Measurements from ENCODE around the gene GSTP1. TPM values are rescaled to one million over a fixed set of nuclear protein-coding genes. Genes with fewer than 3 reads are reported as not detected.

GSTP1 gene
- total and polyA plus RNA-seq, 9 of the 15 experiments (the other 6 are each of a cell fraction or from before 2014, with no cell fraction given), result 592 to 2,150 (median 1,204) TPM

DNA sequence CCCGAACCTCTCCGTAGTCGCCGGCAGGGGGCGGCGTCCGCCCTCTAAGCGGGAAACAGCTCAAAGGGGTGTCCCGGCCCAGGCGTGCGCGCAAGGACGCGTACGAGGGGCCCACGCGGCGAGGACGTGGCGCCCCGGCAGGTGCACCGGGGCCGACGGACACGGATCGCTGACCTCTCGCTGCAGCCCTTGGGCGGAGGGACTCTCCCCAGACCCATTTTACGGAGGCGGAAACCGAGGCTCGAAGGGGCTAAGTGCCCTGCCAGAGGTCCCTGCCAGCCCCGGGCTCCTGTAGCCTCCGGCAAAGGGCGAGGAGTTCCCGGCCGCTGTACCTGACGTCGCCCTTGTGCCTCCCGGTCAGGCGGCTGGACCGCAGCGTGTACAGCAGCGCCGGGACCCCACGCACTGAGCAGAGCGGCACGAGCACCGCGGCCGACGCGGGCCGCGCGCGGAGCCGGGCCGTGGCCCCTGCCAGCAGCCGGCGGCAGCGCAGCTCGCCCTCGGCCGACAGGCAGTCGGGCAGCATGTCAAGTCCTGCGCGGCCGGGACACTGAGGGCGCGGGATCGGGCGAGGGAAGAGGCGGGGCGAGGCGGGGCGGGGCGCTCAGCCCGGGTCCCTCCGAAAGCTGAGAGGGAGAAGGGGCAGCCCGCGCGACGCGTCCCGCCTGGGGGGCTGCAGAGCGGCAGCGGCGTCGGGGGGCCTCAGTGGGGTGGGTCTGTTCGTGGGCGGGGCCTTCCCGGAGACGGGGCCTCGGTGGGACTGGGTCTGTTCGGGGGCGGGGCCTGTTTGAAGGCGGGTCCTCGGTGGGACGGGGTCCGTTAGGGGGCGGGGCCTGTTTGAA is 46.0 kb downstream of the GSTP1 start, which contains the start of gene NUDT8 (continued):
- TF ChIP-seq C11orf30 (IDR thresholded peaks at IDR 0.05; ENCODE audit: low read depth) (no peak), KAT2B (IDR thresholded peaks at IDR 0.05; ENCODE audit: low read depth, low read length) (no peak), EHMT2 (IDR thresholded peaks at IDR 0.05) (no peak), RNF2 (IDR thresholded peaks at IDR 0.05) (peak; percentile 81), KHSRP (IDR thresholded peaks at IDR 0.05) (no peak), SMARCA5 (IDR thresholded peaks at IDR 0.05) (peak; percentile 63; the same call in 1 of the 2 replicates), E2F3 (CRISPR knock-in tag; IDR thresholded peaks at IDR 0.05) (peak; percentile 85; the same call in 1 of the 2 replicates), IRF2 (CRISPR knock-in tag; IDR thresholded peaks at IDR 0.05) (no peak), ZNF24 (IDR thresholded peaks at IDR 0.05) (no peak; the same call in 1 of the 2 replicates), STAT5B (CRISPR knock-in tag; IDR thresholded peaks at IDR 0.05) (no peak), YBX1 (IDR thresholded peaks at IDR 0.05) (no peak), TCF3 (CRISPR knock-in tag; IDR thresholded peaks at IDR 0.05) (peak; percentile 20; the same call in 1 of the 2 replicates), HDAC8 (tag; IDR thresholded peaks at IDR 0.05) (peak; percentile 75), NR4A1 (CRISPR knock-in tag; IDR thresholded peaks at IDR 0.05) (no peak), NR4A1 (tag; IDR thresholded peaks at IDR 0.05) (peak; percentile 66; the same call in 1 of the 2 replicates), PHF20 (IDR thresholded peaks at IDR 0.05; ENCODE audit: partially characterized antibody) (peak; percentile 63), LEF1 (IDR thresholded peaks at IDR 0.05) (no peak), ZKSCAN1 (IDR thresholded peaks at IDR 0.05; ENCODE audit: low read depth, low read length) (no peak), SP1 (CRISPR knock-in tag; IDR thresholded peaks at IDR 0.05) (no peak; the same call in 1 of the 2 replicates), NR2F6 (CRISPR knock-in tag; IDR thresholded peaks at IDR 0.05) (no peak), TBL1XR1 (IDR thresholded peaks at IDR 0.05; ENCODE audit: low read length in 2 of 2) (no peak), ZBTB17 (CRISPR knock-in tag; IDR thresholded peaks at IDR 0.05) (0 out of 2 replicates have a peak, but pooled peaks have one; percentile 58), MXI1 (IDR thresholded peaks at IDR 0.05; ENCODE audit: low read depth, low read length) (no peak)
- TF ChIP-seq, protein P1, sequence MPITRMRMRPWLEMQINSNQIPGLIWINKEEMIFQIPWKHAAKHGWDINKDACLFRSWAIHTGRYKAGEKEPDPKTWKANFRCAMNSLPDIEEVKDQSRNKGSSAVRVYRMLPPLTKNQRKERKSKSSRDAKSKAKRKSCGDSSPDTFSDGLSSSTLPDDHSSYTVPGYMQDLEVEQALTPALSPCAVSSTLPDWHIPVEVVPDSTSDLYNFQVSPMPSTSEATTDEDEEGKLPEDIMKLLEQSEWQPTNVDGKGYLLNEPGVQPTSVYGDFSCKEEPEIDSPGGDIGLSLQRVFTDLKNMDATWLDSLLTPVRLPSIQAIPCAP (CRISPR knock-in tag; IDR thresholded peaks at IDR 0.05; ENCODE audit: borderline replicate concordance), result peak; percentile 93; the same call in 1 of the 2 replicates
- TF ChIP-seq, protein P2, sequence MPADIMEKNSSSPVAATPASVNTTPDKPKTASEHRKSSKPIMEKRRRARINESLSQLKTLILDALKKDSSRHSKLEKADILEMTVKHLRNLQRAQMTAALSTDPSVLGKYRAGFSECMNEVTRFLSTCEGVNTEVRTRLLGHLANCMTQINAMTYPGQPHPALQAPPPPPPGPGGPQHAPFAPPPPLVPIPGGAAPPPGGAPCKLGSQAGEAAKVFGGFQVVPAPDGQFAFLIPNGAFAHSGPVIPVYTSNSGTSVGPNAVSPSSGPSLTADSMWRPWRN (IDR thresholded peaks at IDR 0.05; ENCODE audit: low read depth), result no peak
- TF ChIP-seq, protein P3, sequence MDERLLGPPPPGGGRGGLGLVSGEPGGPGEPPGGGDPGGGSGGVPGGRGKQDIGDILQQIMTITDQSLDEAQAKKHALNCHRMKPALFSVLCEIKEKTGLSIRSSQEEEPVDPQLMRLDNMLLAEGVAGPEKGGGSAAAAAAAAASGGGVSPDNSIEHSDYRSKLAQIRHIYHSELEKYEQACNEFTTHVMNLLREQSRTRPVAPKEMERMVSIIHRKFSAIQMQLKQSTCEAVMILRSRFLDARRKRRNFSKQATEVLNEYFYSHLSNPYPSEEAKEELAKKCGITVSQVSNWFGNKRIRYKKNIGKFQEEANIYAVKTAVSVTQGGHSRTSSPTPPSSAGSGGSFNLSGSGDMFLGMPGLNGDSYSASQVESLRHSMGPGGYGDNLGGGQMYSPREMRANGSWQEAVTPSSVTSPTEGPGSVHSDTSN (CRISPR knock-in tag; IDR thresholded peaks at IDR 0.05; ENCODE audit: low read depth), result no peak
- TF ChIP-seq, protein P3 (tag; conservative IDR thresholded peaks at IDR 0.05; ENCODE audit: low read depth), result no peak
